IMR-90 (cell line): ENCODE data around the gene CAMK2D.

ENCODE experiments used
- CEBPB ChIP-seq: IDR thresholded peaks from 2 replicates; pipeline ENCODE4 v1.6.1; 2012; ENCODE audit warnings: low read depth, low read length, improper control_type of control experiment
- FOS ChIP-seq: fragments of 150-350 bp; IDR thresholded peaks from 2 replicates; pipeline ENCODE4 v1.6.1; 2016; ENCODE audit warnings: low read depth, low read length
- MAFK ChIP-seq: IDR thresholded peaks from 2 replicates; pipeline ENCODE4 v1.6.1; 2012; ENCODE audit warnings: low read depth, low read length, improper control_type of control experiment
- MAZ ChIP-seq: IDR thresholded peaks from 2 replicates; pipeline ENCODE4 v1.6.1; 2012; ENCODE audit warnings: low read depth, mild to moderate bottlenecking, low read length, improper control_type of control experiment, moderate library complexity, borderline replicate concordance
- MXI1 ChIP-seq: IDR thresholded peaks from 2 replicates; pipeline ENCODE4 v1.6.1; 2012; ENCODE audit warnings: low read depth, mild to moderate bottlenecking, low read length, moderate library complexity, borderline replicate concordance
- NFE2L2 ChIP-seq: fragments of 150-350 bp; IDR thresholded peaks from 2 replicates; pipeline ENCODE4 v1.6.1; 2016; ENCODE audit warnings: low read depth, mild to moderate bottlenecking, low read length
- POLR2A ChIP-seq: IDR thresholded peaks from 2 replicates; pipeline ENCODE4 v1.6.1; 2012; ENCODE audit warnings: mild to moderate bottlenecking, low read depth, low read length
- RAD21 ChIP-seq: IDR thresholded peaks from 2 replicates; pipeline ENCODE4 v1.6.1; 2012; ENCODE audit warnings: low read length, improper control_type of control experiment
- RCOR1 ChIP-seq: IDR thresholded peaks from 2 replicates; pipeline ENCODE4 v1.6.1; 2012; ENCODE audit warnings: mild to moderate bottlenecking, low read length, improper control_type of control experiment; ENCODE audit not compliant: insufficient replicate concordance
- RFX5 ChIP-seq: IDR thresholded peaks from 2 replicates; pipeline ENCODE4 v1.8.0; 2012; ENCODE audit warnings: low read depth, mild to moderate bottlenecking, low read length, moderate library complexity
- SMC3 ChIP-seq: fragments of 150-350 bp; IDR thresholded peaks from 2 replicates; pipeline ENCODE4 v1.6.1; 2016; ENCODE audit warnings: low read depth, mild to moderate bottlenecking, antibody characterized with exemption, low read length, moderate library complexity
- TF ChIP-seq, protein P1 (sequence below): conservative IDR thresholded peaks from 2 replicates; pipeline ENCODE4 v1.5.1; 2012; ENCODE audit warnings: mild to moderate bottlenecking, low read depth, low read length, improper control_type of control experiment
- TF ChIP-seq, protein P2 (sequence below): fragments of 150-350 bp; IDR thresholded peaks from 2 replicates; pipeline ENCODE4 v1.6.1; 2017; ENCODE audit warnings: mild to moderate bottlenecking, antibody characterized with exemption, low read length, low read depth
- TF ChIP-seq, protein P3 (sequence below): fragments of 150-350 bp; IDR thresholded peaks from 2 replicates; pipeline ENCODE4 v1.6.1; 2016; ENCODE audit warnings: low read depth, mild to moderate bottlenecking, low read length, moderate library complexity, borderline replicate concordance

DNA sequence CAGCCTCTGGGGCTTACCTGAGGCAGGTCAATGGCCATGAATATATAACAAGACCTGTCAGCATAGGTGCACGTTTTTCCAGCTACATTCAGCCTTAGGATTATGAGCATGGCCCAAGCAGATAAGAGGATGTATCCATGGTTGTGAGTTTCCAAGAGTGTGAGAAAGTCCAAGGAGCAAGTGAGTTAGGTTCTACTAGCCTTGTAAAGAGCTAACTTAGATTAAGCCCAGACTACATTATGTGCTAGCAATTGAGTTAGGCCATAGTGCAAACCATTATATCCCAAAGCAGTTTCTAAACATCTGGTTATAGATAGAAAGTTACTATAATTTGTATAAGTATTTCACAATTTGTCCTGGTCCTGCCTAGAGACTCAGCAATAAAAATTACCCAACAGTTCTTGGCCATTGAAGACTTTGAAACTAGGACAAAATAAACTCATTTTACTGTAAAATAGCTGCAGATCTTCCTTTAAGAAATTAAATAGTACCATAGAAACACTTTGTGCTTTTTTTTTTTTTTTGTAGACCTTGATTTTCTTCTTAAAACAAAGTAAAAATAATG lies 312.0 kb downstream of the CAMK2D start:
- no peak for TF ChIP-seq POLR2A
- TF ChIP-seq, protein P1, sequence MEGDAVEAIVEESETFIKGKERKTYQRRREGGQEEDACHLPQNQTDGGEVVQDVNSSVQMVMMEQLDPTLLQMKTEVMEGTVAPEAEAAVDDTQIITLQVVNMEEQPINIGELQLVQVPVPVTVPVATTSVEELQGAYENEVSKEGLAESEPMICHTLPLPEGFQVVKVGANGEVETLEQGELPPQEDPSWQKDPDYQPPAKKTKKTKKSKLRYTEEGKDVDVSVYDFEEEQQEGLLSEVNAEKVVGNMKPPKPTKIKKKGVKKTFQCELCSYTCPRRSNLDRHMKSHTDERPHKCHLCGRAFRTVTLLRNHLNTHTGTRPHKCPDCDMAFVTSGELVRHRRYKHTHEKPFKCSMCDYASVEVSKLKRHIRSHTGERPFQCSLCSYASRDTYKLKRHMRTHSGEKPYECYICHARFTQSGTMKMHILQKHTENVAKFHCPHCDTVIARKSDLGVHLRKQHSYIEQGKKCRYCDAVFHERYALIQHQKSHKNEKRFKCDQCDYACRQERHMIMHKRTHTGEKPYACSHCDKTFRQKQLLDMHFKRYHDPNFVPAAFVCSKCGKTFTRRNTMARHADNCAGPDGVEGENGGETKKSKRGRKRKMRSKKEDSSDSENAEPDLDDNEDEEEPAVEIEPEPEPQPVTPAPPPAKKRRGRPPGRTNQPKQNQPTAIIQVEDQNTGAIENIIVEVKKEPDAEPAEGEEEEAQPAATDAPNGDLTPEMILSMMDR, result no peak
- TF ChIP-seq MAFK, result no peak
- TF ChIP-seq RCOR1, result no peak
- TF ChIP-seq, protein P2, sequence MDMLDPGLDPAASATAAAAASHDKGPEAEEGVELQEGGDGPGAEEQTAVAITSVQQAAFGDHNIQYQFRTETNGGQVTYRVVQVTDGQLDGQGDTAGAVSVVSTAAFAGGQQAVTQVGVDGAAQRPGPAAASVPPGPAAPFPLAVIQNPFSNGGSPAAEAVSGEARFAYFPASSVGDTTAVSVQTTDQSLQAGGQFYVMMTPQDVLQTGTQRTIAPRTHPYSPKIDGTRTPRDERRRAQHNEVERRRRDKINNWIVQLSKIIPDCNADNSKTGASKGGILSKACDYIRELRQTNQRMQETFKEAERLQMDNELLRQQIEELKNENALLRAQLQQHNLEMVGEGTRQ, result no peak
- TF ChIP-seq SMC3, result no peak
- TF ChIP-seq, protein P3, sequence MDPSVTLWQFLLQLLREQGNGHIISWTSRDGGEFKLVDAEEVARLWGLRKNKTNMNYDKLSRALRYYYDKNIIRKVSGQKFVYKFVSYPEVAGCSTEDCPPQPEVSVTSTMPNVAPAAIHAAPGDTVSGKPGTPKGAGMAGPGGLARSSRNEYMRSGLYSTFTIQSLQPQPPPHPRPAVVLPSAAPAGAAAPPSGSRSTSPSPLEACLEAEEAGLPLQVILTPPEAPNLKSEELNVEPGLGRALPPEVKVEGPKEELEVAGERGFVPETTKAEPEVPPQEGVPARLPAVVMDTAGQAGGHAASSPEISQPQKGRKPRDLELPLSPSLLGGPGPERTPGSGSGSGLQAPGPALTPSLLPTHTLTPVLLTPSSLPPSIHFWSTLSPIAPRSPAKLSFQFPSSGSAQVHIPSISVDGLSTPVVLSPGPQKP, result no peak
- TF ChIP-seq RAD21, result no peak
- no peak for TF ChIP-seq MXI1
- no peak for TF ChIP-seq RFX5
- no peak for TF ChIP-seq FOS
- no peak for TF ChIP-seq NFE2L2
- TF ChIP-seq CEBPB, result peak; percentile 42; the same call in 1 of the 2 replicates
- no peak for TF ChIP-seq MAZ
